Globus pallidus (tissue), 1 donor: ENCODE data around the gene CDCA7L.
A peak's percentile ranks its signal among the peaks of the same experiment; 100 is the strongest.
"Not testable (repeated sequence)": the region's sequence is repeated elsewhere in the genome, so short reads cannot be mapped to it uniquely, and the experiment has no call there.

Experiments used
- DNase-seq: peaks from one replicate; pipeline ENCODE4 v3.0.0-alpha.2; 2015; ENCODE audit warnings: low spot score

The CDCA7L gene

GRCh38 chr7:21903020-21903786 is 42.5 kb downstream of the CDCA7L start:
- no peak for DNase-seq

DNA sequence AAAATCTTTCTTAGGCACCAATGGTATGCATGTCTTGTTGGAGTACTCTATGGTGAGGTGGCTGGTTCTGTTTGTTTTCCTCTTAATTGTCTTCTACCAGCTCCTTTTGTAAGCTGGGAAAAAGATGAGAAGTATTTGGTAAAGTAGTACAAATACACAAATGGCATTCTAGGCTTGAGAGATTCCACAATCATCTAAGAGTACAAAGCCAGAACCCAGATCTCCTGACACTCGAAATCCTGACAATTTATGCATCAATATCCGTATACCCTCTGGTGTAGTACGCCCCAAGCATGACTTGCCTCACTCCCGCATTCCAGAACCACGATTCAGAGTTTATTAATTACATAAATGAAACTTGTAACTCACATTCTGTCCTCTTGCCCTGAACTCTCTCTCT is 43.5 kb downstream of the CDCA7L start:
- DNase-seq, result no peak

DNA sequence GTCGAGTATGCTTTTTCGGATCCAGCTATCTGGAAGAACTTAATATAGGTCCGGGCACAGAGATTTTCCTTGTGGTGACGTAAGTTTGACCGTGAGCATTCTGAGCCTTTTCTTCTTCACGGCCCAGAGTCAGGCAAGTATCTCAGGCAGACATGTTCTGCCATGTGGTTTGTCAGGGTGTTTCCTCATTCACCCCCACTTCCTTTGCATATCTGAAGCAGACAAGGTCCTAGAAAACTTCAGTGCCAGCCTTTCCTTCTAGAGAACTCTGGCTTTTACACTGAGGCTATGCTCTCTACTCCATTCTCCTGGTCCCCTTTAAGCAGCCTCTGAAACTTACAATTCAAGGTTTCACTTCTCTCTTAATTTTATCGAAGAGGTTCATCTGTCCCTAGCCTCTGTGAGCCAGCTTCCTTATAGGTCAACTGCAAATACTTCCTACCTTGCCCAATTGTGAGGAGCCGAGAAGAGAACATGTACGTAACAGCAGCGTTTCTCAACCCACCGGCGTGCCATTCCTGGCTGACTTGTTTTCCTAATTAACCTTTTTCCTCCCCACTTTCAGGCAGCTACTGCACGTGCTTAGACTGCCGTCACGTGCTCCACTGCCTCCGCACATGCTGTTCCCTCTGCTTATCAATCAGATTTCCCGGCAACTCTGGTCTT is 47.3 kb downstream of the CDCA7L start:
- DNase-seq, result peak; percentile 34

DNA sequence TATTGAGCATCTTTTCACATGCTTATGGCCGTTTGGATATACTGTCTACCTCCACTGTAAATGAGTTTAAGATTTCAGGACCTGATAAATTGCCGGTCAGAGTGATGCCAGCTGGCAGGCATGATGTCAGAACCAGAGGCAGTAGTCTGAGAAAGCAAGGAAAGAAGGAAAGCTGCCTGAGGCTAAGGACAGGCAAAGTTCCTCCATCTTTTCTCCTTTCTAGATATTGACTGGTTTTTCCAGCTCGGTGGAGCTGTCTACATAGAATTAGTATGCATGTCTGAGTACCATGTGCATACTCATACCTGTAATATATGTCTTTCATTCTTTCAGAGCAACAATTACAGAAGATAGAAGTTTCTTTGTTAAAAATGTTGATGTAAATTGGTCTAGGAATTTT is 52.3 kb downstream of the CDCA7L start:
- DNase-seq, result no peak

- DNase-seq, result no peak
Measured at GRCh38 chr7:21891291-21891690, 54.4 kb downstream of the CDCA7L start.

DNA sequence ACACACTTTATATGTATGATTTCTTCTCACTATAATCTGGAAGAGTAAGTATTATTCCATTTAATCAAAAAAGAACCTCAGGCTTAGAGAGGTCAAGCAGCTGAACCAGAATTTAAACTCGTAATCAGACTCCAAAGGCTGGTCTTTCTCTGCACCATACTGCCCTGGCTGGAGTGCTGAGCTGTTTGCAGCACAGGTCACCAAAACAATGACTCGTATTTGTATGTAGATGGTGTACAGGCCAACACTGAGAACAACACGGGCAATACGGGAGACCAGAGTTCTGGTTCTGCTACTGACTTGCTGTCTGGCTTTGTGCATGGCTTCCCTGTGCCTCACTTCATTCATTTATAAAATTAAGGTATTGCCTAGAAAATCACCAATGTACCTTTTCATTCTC is 57.9 kb downstream of the CDCA7L start:
- no peak for DNase-seq

DNA sequence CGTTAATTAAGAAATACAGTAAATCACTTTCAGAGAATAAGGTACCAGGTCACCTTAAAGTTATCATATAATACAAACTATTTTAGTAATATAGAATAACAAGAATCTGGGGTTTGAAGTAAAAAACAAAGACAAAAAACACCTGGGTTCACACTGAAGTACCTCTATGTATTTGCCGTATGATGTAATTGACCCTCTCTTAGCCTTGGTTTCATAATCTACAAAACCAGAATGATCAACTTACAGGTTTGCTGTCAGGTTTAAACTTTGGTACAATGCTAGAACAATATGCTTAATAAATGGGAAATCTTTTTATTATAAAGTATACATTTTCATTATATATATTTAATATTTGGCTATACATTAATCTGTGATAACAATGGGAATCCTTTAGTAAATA is 58.3 kb downstream of the CDCA7L start:
- no peak for DNase-seq

DNA sequence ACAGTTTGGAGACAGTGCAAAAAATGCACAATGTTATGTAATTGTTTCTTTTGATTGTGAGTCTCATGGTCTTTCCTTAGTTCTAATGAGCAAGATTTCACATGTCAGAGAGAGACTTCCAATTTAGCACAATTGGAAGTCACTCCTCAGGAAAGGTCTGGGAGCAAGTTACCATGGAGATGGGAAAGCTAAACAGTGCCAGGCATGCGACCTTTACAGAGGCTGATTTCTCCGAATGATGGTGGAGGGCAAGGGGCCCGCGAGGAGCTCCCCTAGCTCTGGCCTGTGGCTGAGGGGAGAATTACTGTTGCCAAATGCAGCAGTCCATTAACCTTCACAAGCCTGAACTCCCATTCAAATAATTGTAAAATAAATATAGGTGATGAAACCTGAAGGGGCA is 59.3 kb downstream of the CDCA7L start:
- DNase-seq, result no peak

GRCh38 chr7:21884496-21884895 is 61.2 kb downstream of the CDCA7L start:
- no peak for DNase-seq

DNA sequence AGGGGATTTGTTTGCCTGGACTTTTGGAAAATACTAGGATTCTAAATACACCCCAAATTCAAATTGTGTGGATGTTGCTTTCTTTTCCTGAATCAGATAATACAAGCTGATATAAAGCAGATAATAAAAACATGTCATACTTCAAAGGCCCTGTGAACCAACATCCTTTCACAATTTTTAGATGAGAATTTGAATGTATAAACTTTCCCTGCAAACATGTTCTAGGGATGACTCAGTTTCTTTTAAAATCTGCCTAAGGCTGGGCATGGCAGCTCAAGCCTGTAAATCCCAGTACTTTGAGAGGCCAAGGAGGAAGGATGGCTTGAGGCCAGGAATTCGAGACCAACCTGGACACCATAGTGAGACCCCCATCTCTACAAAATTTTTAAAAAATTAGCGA is 62.2 kb downstream of the CDCA7L start:
- not testable (repeated sequence) for DNase-seq

- no peak for DNase-seq
Measured at GRCh38 chr7:21883069-21883468, 62.6 kb downstream of the CDCA7L start.

GRCh38 chr7:21869785-21870402 is 75.8 kb downstream of the CDCA7L start:
- DNase-seq, result no peak

DNA sequence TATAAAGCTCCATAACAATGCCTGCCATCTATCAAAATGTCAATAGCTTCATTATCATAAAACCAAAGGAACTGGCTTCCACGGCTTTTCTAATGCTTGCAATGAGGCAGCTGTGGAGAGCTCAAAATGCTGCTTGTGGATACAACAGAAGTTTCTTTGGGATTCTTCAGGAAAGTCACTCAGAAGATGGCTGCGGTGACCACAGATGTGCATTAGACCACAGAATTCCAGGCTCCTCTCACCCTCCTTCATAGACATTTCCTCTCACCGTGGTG is 77.2 kb downstream of the CDCA7L start:
- DNase-seq, result no peak

GRCh38 chr7:21867816-21868575 is 77.7 kb downstream of the CDCA7L start:
- DNase-seq, result no peak

DNA sequence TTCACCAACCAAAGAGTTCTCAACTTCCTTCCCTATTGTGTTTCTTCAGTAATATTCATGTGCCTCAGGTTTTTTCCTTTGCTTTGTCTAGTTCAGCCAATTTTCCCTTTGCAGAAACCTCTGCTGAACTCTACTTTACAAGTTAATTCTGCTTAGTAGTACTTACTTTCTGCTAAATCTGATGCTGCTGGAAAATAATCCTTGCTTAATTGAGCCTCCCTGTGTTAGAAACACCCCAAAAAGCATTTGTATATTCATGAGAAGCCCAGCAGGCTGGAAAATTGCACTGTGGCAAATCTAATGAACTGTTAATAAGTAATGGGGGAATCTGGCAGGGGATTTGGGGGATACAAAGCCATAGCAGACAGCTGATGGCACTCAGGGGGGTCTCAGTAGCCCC is 78.5 kb downstream of the CDCA7L start:
- DNase-seq, result no peak

DNA sequence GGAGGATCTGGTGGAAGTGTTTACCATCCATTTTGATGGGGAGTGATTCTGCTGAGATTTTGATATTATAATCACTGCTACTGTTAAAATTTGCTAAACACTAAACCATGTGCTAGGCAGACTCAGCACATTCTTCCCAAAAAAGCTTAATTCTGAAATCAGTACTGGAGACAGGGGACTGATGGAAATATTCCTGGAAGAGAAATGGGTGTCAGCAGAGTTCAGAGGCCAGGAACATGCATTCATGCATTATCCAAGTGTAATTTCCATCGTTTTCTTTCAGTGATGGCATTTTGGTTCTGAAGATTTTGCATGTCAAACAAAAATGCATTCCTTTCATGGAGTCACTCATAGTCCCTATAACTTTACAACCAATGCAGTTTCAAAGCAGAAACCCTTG is 79.0 kb downstream of the CDCA7L start:
- no peak for DNase-seq

- not testable (repeated sequence) for DNase-seq
Measured at GRCh38 chr7:21865631-21866204, 80.0 kb downstream of the CDCA7L start.

- DNase-seq, result no peak
Measured at GRCh38 chr7:21851559-21851967, 94.1 kb downstream of the CDCA7L start.
